ENCODE data around the gene TOE1. TPM values are rescaled to one million over a fixed set of nuclear protein-coding genes. Genes with fewer than 3 reads are reported as not detected.
"Not testable (repeated sequence)": the region's sequence is repeated elsewhere in the genome, so short reads cannot be mapped to it uniquely, and the experiment has no call there.

Gene TOE1
- total RNA-seq, 1 experiment from 2014 or later, result 21.9 TPM

- Histone ChIP-seq H3K36me3 (no peaks in the 10 kb centered on the region), H3K9me3 (no peaks in the 10 kb centered on the region), H3K27me3 (no peaks in the 10 kb centered on the region), H3K4me3 (no peak overlapping the region)
- DNase-seq, result peak; percentile 35
Observed at GRCh38 chr1:45375104-45376090, 35.4 kb downstream of the TOE1 start.

- H3K27me3 ChIP-seq, result no peaks in the 10 kb centered on the region
- H3K4me3 ChIP-seq, result no peak overlapping the region
- no peak for DNase-seq
- H3K9me3 ChIP-seq, result no peaks in the 10 kb centered on the region
- H3K36me3 ChIP-seq, result no peaks in the 10 kb centered on the region
Observed at GRCh38 chr1:45378184-45378583, 38.2 kb downstream of the TOE1 start.

GRCh38 chr1:45379524-45379923 lies 39.6 kb downstream of the TOE1 start:
- Histone ChIP-seq H3K4me3 (no peak overlapping the region), H3K36me3 (no peaks in the 10 kb centered on the region), H3K27me3 (no peaks in the 10 kb centered on the region), H3K9me3 (no peaks in the 10 kb centered on the region)
- DNase-seq, result no peak

GRCh38 chr1:45380125-45380524 lies 40.2 kb downstream of the TOE1 start:
- DNase-seq, result no peak
- Histone ChIP-seq H3K9me3 (no peaks in the 10 kb centered on the region), H3K36me3 (no peaks in the 10 kb centered on the region), H3K27me3 (no peaks in the 10 kb centered on the region), H3K4me3 (no peak overlapping the region)

GRCh38 chr1:45380730-45381129 lies 40.8 kb downstream of the TOE1 start:
- Histone ChIP-seq H3K36me3 (no peaks in the 10 kb centered on the region), H3K9me3 (no peaks in the 10 kb centered on the region), H3K27me3 (no peaks in the 10 kb centered on the region), H3K4me3 (no peak overlapping the region)
- no peak for DNase-seq

- no peak overlapping the region for H3K4me3 ChIP-seq
- DNase-seq, result no peak
- no peaks in the 10 kb centered on the region for H3K36me3 ChIP-seq
- no peaks in the 10 kb centered on the region for H3K9me3 ChIP-seq
- H3K27me3 ChIP-seq, result no peaks in the 10 kb centered on the region
Observed at GRCh38 chr1:45381243-45381642, 41.3 kb downstream of the TOE1 start.

- H3K27me3 ChIP-seq, result no peaks in the 10 kb centered on the region; the same call in none of the 2 replicates
- no peak for DNase-seq
- no peaks in the 10 kb centered on the region for H3K9me3 ChIP-seq
- no peaks in the 10 kb centered on the region for H3K36me3 ChIP-seq
- H3K4me3 ChIP-seq, result no peak overlapping the region
Observed at GRCh38 chr1:45383191-45383590, 43.2 kb downstream of the TOE1 start.

GRCh38 chr1:45384213-45384612 lies 44.2 kb downstream of the TOE1 start:
- not testable (repeated sequence) for H3K4me3 ChIP-seq, H3K9me3 ChIP-seq, H3K36me3 ChIP-seq, DNase-seq, H3K27me3 ChIP-seq

- Histone ChIP-seq H3K36me3 (no peaks in the 10 kb centered on the region), H3K27me3 (no peaks in the 10 kb centered on the region; the same call in none of the 2 replicates), H3K9me3 (no peaks in the 10 kb centered on the region), H3K4me3 (no peak overlapping the region)
- no peak for DNase-seq
Observed at GRCh38 chr1:45385302-45385701, 45.3 kb downstream of the TOE1 start.

- H3K9me3 ChIP-seq, result no peaks in the 10 kb centered on the region
- no peaks in the 10 kb centered on the region for H3K36me3 ChIP-seq
- DNase-seq, result no peak
- no peak overlapping the region for H3K4me3 ChIP-seq
- H3K27me3 ChIP-seq, result no peaks in the 10 kb centered on the region; the same call in none of the 2 replicates
Observed at GRCh38 chr1:45386219-45386618, 46.2 kb downstream of the TOE1 start.

Other genes starting within 250 kb of the TOE1 start
- 0.12 and 0.56 TPM in 2 replicates for gene ZSWIM5, start 133.6 kb upstream of the TOE1 start, total RNA-seq (2014; rRNA removed; shearing (Covaris generic); ENCODE audit: low replicate concordance)
- gene HPDL, start 13.3 kb upstream of the TOE1 start, total RNA-seq (2014; rRNA removed; shearing (Covaris generic); ENCODE audit: low replicate concordance), result 3.2 and 7.1 TPM in 2 replicates
- gene MUTYH, start 270 bp downstream of the TOE1 start, total RNA-seq (2014; rRNA removed; shearing (Covaris generic); ENCODE audit: low replicate concordance), result 8.1 and 11.6 TPM in 2 replicates
- 0.25 TPM in 1 of 2 replicates, not detected in the other for gene TESK2, start 151.0 kb downstream of the TOE1 start, total RNA-seq (2014; rRNA removed; shearing (Covaris generic); ENCODE audit: low replicate concordance)
- gene CCDC163, start 159.9 kb downstream of the TOE1 start, total RNA-seq (2014; rRNA removed; shearing (Covaris generic); ENCODE audit: low replicate concordance), result 0.16 and 0.67 TPM in 2 replicates
- gene MMACHC, start 160.1 kb downstream of the TOE1 start, total RNA-seq (2014; rRNA removed; shearing (Covaris generic); ENCODE audit: low replicate concordance), result 1.0 and 1.2 TPM in 2 replicates
- 1,198 and 1,251 TPM in 2 replicates for gene PRDX1, start 181.7 kb downstream of the TOE1 start, total RNA-seq (2014; rRNA removed; shearing (Covaris generic); ENCODE audit: low replicate concordance)
- gene AKR1A1, start 210.7 kb downstream of the TOE1 start, total RNA-seq (2014; rRNA removed; shearing (Covaris generic); ENCODE audit: low replicate concordance), result 60.7 and 93.8 TPM in 2 replicates
- 32.2 and 50.9 TPM in 2 replicates for gene NASP, start 243.9 kb downstream of the TOE1 start, total RNA-seq (2014; rRNA removed; shearing (Covaris generic); ENCODE audit: low replicate concordance)

Measured in MG63 (cell line).